Fibroblast of the aortic adventitia (primary cell): Measurements from ENCODE around the gene AQP11. TPM values are rescaled to one million over a fixed set of nuclear protein-coding genes. Genes with fewer than 3 reads are reported as not detected.
A peak's percentile ranks its signal among the peaks of the same experiment; 100 is the strongest.
"Not testable (repeated sequence)": the region's sequence is repeated elsewhere in the genome, so short reads cannot be mapped to it uniquely, and the experiment has no call there.

Experiments used
- DNase-seq: peaks from one replicate; pipeline ENCODE4 v3.0.0-alpha.2; 2010; ENCODE audit warnings: low read depth
- H3K4me3 ChIP-seq: 2 replicates; pipeline ENCODE4 v1.5.1; 2011; ENCODE audit warnings: low read depth, mild to moderate bottlenecking, control low read depth, low read length, moderate library complexity
- total RNA-seq: library from RNA; depleted of rRNA; stranded (reverse); fragments of >200 nt; gene quantifications from 2 replicates; pipeline ENCODE4 v1.2.3, GENCODE V29; 2012; ENCODE audit warnings: low replicate concordance
- TF ChIP-seq, protein P1 (sequence below): IDR thresholded peaks from 2 replicates; pipeline ENCODE4 v1.5.1; 2011; ENCODE audit warnings: mild to moderate bottlenecking, low read length, control low read depth, inconsistent platforms; ENCODE audit not compliant: insufficient read depth

Gene AQP11
- total RNA-seq, 1 donor, result 3.3 TPM

DNA sequence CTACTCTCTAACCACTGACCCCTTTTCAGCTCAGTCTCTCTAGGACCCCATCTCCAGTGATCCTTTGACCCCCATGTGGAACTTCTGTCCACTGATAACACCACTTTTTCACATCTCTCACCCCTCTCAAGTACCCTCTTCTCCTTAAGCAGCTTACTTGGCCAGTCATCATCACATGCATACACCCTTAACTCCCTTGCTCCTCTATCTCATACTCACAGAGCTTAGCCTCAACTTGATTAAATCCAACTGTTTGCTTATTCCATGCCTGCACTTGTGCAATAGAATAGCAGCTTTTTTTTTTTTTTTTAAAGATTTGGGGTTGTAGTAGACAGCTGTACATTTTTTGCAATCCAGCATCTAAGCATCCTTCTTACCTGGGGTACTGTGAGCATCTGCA is 22.2 kb downstream of the AQP11 start:
- DNase-seq, result no peak
- no peak overlapping the region for H3K4me3 ChIP-seq
- TF ChIP-seq, protein P1, sequence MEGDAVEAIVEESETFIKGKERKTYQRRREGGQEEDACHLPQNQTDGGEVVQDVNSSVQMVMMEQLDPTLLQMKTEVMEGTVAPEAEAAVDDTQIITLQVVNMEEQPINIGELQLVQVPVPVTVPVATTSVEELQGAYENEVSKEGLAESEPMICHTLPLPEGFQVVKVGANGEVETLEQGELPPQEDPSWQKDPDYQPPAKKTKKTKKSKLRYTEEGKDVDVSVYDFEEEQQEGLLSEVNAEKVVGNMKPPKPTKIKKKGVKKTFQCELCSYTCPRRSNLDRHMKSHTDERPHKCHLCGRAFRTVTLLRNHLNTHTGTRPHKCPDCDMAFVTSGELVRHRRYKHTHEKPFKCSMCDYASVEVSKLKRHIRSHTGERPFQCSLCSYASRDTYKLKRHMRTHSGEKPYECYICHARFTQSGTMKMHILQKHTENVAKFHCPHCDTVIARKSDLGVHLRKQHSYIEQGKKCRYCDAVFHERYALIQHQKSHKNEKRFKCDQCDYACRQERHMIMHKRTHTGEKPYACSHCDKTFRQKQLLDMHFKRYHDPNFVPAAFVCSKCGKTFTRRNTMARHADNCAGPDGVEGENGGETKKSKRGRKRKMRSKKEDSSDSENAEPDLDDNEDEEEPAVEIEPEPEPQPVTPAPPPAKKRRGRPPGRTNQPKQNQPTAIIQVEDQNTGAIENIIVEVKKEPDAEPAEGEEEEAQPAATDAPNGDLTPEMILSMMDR, result no peak

DNA sequence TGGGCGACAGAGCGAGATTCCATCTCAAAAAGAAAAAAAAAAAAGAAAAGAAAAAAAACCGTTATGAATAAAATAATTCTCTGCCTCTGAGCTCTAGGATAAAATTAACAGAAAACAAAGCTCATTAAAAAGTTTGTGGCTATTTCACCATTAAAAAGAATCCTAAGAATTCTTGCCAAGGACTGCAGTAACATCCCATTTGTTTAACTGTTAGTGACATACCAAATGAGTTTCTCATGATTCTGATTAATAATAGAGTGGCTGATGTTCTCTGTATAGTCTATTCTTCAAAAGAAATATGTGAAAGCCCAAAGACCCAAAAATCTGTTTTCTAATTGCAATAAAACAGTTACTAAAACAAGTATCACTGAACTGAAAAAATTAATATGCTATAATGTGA is 28.1 kb downstream of the AQP11 start:
- TF ChIP-seq, protein P1, result no peak
- no peak overlapping the region for H3K4me3 ChIP-seq
- DNase-seq, result no peak

DNA sequence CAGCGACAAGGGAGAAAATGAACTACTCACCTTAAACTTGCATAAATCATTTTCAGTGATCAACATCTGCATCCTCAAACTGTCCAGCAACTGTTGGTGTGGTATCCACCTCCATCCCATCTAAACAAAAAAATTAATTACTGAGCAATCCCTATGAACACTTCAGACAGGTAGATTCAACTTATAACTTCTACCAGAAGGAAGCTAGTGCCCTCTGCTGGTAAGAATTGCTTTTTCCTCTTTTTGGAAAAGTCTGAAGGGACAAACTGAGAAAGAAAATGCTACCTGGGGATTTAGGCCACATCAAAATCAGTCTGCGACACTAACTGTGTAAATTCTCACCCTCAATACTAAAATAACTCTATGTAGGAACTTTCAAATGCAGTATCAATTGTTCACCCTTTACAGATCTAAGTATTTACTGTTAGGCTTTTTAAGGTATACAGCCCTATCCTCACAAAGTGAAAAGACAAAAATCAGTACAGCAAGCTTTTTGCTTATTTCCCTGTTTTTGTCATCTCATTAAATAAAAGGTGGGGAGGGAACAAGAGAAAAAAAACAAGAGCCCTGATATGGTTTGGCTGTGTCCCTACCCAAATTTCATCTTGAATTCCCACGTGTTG is 29.9 kb downstream of the AQP11 start:
- no peak overlapping the region for H3K4me3 ChIP-seq
- peak; percentile 71 for DNase-seq
- TF ChIP-seq, protein P1, result peak; percentile 72

DNA sequence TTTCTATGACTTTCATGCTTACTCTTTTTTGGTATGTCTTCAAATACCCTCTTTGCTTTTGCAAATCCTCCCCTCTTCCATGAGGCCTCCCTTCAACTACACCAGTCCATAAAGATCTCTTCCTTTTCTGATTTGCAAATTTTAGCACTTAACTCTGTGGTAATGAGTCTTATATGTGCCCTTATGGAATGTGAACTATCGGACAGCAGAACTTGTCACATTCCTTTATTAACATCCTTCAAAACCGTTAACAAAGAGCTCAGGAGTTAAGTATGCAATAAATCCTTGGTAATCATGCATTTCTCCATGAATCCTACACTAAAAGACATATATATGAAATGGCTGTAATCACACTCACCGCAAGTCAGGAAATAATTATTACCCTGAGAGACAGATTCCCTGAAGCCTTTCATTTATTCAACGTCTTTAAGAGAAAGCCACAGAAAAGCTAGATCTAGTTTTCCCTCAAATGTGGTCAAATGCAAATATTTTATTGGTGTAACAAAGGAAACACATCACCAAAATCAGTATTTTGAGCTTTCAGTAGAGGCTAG is 40.5 kb downstream of the AQP11 start:
- no peak overlapping the region for H3K4me3 ChIP-seq
- TF ChIP-seq, protein P1, result no peak
- no peak for DNase-seq

DNA sequence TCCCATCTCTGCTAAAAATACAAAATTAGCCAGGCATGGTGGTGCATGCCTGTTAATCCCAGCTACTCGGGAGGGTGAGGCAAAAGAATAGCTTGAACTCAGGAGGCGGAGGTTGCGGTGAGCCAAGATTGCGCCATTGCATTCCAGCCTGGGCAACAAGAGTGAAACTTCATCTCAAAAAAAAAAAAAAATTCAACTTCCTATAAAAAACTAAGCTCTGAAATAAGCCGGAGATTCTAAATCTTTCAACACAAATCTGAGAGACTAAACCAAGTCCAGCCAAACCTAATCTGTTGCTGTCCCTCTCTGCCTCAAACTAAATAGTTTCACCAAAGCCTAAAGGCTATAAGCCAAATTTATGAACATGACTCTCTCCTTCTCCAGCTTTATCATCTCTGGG is 44.2 kb downstream of the AQP11 start:
- H3K4me3 ChIP-seq, result not testable (repeated sequence)
- DNase-seq, result peak; percentile 42

DNA sequence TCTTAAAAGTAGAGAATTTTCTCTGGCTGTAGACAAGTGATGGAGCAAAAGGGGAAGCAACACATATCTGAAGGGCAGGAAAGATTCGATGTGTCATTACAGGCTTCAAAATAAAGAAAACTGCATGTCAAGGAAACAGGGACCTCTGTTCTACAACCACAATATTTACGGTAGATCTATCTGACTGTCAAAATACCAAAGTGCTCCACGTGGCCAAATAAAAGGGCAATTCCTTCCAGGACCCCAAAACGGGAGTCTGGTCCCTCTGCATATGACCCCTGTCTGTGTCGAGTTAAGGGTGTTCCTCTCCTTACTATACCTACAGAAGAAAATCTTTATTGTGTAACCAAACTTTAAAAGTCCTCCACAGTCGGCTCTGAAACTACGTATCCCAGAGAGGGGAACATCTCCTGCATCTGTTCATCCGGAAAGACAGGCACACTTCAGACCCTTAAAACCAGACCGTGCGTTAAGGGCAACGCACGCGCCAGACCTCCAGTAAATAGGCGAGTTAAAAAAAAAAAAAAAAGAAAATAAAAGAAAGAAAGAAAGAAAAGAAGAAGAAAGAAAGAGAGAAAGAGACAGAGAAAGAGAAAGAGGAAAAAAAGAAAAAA is 47.1 kb downstream of the AQP11 start:
- TF ChIP-seq, protein P1, result no peak
- peak overlapping the region; percentile 96 for H3K4me3 ChIP-seq
- no peak for DNase-seq

DNA sequence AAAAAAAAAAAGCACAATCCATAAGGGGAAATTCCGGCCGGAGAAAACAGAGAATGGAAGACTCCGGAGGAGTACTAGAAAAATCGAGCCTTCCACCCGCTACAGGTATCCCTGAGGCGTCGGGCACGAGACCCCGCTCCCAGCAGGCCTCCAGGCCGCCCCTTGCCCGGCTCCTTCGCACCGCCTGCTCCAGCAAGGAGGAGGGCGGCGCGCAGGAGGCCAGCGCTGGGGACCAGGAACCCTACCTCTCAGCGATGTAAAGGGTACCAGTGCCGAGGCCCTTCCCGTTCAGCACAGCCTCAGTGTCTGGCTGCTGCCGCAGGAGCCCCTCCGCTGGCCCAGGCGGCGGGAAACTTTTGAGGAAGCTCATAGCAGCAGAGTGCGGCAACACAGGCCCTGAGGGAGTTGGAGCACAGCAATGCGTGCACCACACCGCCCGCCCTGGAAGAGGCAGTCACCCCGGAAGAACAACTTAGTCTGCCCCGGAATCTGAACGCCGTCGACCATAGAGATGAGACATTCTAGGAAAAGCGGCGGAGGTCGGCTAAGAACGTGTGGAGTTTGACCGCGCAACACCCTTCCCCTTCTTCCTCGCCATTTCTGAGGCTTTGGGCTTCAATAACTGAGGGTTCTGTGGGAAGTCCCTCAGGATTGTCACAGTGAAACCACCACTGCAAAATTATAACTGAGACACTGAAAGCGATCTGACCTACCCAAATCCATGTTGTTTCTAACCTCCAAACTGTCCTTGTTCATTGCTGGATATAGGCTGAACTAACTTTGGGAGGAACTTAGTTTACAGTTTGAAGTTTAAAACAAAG is 47.8 kb downstream of the AQP11 start, which contains the start of gene CLNS1A:
Gene CLNS1A, minus strand, starts transcription at position 450 of the 821 bp plus-strand sequence. Its CDS starts 80 bp downstream, at position 370.
- TF ChIP-seq, protein P1, result no peak
- peak; percentile 90 for DNase-seq
- H3K4me3 ChIP-seq, result peak within 1 kb of the TSS; percentile 96
